ENCODE data around the gene MRPS23. TPM values are rescaled to one million over a fixed set of nuclear protein-coding genes. Genes with fewer than 3 reads are reported as not detected.

MRPS23 gene
- polyA plus RNA-seq, 4 donors = 15.4 to 49.8 (median 25.8) TPM

GRCh38 chr17:57876023-57876865 is 26.4 kb upstream of the MRPS23 start:
- H3K4me1 ChIP-seq (ENCODE audit: control insufficient read depth in 3 of 3, insufficient read depth in 2 of 3, low read depth in 1 of 3, low read length in 2 of 3) = peaks cover 3 to 54% (median 11%) of the 10 kb centered on the region in 3 donors
- peak overlapping the region; percentile 6 to 90 (median 88) for H3K27ac ChIP-seq (ENCODE audit: low read depth in 1 of 3, low read length in 2 of 3)
- H3K9me3 ChIP-seq (ENCODE audit: control insufficient read depth in 2 of 2, insufficient read depth in 1 of 2, low read depth in 1 of 2, low read length in 1 of 2) = no peaks in the 10 kb centered on the region
- no peak overlapping the region for H3K4me3 ChIP-seq (ENCODE audit: low read depth in 1 of 3, low read length in 3 of 3)
- 79 to 89% (median 88%) methylated on average over 15 of the region's 15 CpGs for WGBS, 3 donors
- H3K27me3 ChIP-seq (ENCODE audit: control insufficient read depth in 3 of 3, insufficient read depth in 3 of 3, low read length in 3 of 3) = no peaks in the 10 kb centered on the region
- DNase-seq = no peak
- FAIRE-seq = no peak
- peaks cover 0 to 43% (median 0%) of the 10 kb centered on the region in 3 donors for H3K36me3 ChIP-seq (ENCODE audit: control insufficient read depth in 3 of 3, insufficient read depth in 2 of 3, low read depth in 1 of 3, low read length in 3 of 3)

- FAIRE-seq (no peak), DNase-seq (peak in 1 of 2 donors; percentile 70)
- peak overlapping the region in 2 of 3 donors; percentile 88 to 90 for H3K27ac ChIP-seq (ENCODE audit: low read depth in 1 of 3, low read length in 2 of 3)
- H3K36me3 ChIP-seq (ENCODE audit: control insufficient read depth in 3 of 3, insufficient read depth in 2 of 3, low read depth in 1 of 3, low read length in 3 of 3) = peaks cover 0 to 51% (median 0%) of the 10 kb centered on the region in 3 donors
- no peak overlapping the region for H3K4me3 ChIP-seq (ENCODE audit: low read depth in 1 of 3, low read length in 3 of 3)
- H3K27me3 ChIP-seq (ENCODE audit: control insufficient read depth in 3 of 3, insufficient read depth in 3 of 3, low read length in 3 of 3) = no peaks in the 10 kb centered on the region
- WGBS, 3 donors = 46 to 77% (median 72%) methylated on average over 10 of the region's 10 CpGs
- H3K4me1 ChIP-seq (ENCODE audit: control insufficient read depth in 3 of 3, insufficient read depth in 2 of 3, low read depth in 1 of 3, low read length in 2 of 3) = peaks cover 3 to 52% (median 10%) of the 10 kb centered on the region in 3 donors
- H3K9me3 ChIP-seq (ENCODE audit: control insufficient read depth in 2 of 2, insufficient read depth in 1 of 2, low read depth in 1 of 2, low read length in 1 of 2) = no peaks in the 10 kb centered on the region
These were observed 25.6 kb upstream of the MRPS23 start for GRCh38 chr17:57875290-57876022.

GRCh38 chr17:57874434-57875289 is 24.8 kb upstream of the MRPS23 start:
- Histone ChIP-seq H3K36me3 (ENCODE audit: control insufficient read depth in 3 of 3, insufficient read depth in 2 of 3, low read depth in 1 of 3, low read length in 3 of 3) (peaks cover 0 to 54% (median 0%) of the 10 kb centered on the region in 3 donors), H3K9me3 (ENCODE audit: control insufficient read depth in 2 of 2, insufficient read depth in 1 of 2, low read depth in 1 of 2, low read length in 1 of 2) (no peaks in the 10 kb centered on the region), H3K4me1 (ENCODE audit: control insufficient read depth in 3 of 3, insufficient read depth in 2 of 3, low read depth in 1 of 3, low read length in 2 of 3) (peaks cover 3 to 50% (median 8%) of the 10 kb centered on the region in 3 donors), H3K27me3 (ENCODE audit: control insufficient read depth in 3 of 3, insufficient read depth in 3 of 3, low read length in 3 of 3) (no peaks in the 10 kb centered on the region), H3K27ac (ENCODE audit: low read depth in 1 of 3, low read length in 2 of 3) (peak overlapping the region in 2 of 3 donors; percentile 88 to 90), H3K4me3 (ENCODE audit: low read depth in 1 of 3, low read length in 3 of 3) (no peak overlapping the region)
- DNase-seq = peak in 1 of 2 donors; percentile 48
- FAIRE-seq = no peak
- 42 to 79% (median 61%) methylated on average over 31 to 33 of the region's 33 CpGs for WGBS, 3 donors

- WGBS, 3 donors = 58 to 86% (median 80%) methylated on average over 7 of the region's 7 CpGs
- H3K4me3 ChIP-seq (ENCODE audit: low read depth in 1 of 3, low read length in 3 of 3) = no peak overlapping the region
- no peaks in the 10 kb centered on the region for H3K9me3 ChIP-seq (ENCODE audit: control insufficient read depth in 2 of 2, insufficient read depth in 1 of 2, low read depth in 1 of 2, low read length in 1 of 2)
- H3K27ac ChIP-seq (ENCODE audit: low read depth in 1 of 3, low read length in 2 of 3) = peak overlapping the region in 2 of 3 donors; percentile 68 to 83
- no peaks in the 10 kb centered on the region for H3K27me3 ChIP-seq (ENCODE audit: control insufficient read depth in 3 of 3, insufficient read depth in 3 of 3, low read length in 3 of 3)
- peaks cover 0 to 61% (median 0%) of the 10 kb centered on the region in 3 donors for H3K36me3 ChIP-seq (ENCODE audit: control insufficient read depth in 3 of 3, insufficient read depth in 2 of 3, low read depth in 1 of 3, low read length in 3 of 3)
- DNase-seq = no peak
- no peak for FAIRE-seq
- peaks cover under 1 to 50% (median 10%) of the 10 kb centered on the region in 3 donors for H3K4me1 ChIP-seq (ENCODE audit: control insufficient read depth in 3 of 3, insufficient read depth in 2 of 3, low read depth in 1 of 3, low read length in 2 of 3)
These were observed 24.2 kb upstream of the MRPS23 start for GRCh38 chr17:57874058-57874419.

- peaks cover 0 to 65% (median 0%) of the 10 kb centered on the region in 3 donors for H3K36me3 ChIP-seq (ENCODE audit: control insufficient read depth in 3 of 3, insufficient read depth in 2 of 3, low read depth in 1 of 3, low read length in 3 of 3)
- H3K4me1 ChIP-seq (ENCODE audit: control insufficient read depth in 3 of 3, insufficient read depth in 2 of 3, low read depth in 1 of 3, low read length in 2 of 3) = peaks cover 0 to 53% (median 15%) of the 10 kb centered on the region in 3 donors
- H3K4me3 ChIP-seq (ENCODE audit: low read depth in 1 of 3, low read length in 3 of 3) = no peak overlapping the region
- H3K27ac ChIP-seq (ENCODE audit: low read depth in 1 of 3, low read length in 2 of 3) = peak overlapping the region in 2 of 3 donors; percentile 68 to 83
- WGBS, 3 donors = 81 to 87% (median 84%) methylated on average over 16 of the region's 16 CpGs
- no peaks in the 10 kb centered on the region for H3K27me3 ChIP-seq (ENCODE audit: control insufficient read depth in 3 of 3, insufficient read depth in 3 of 3, low read length in 3 of 3)
- H3K9me3 ChIP-seq (ENCODE audit: control insufficient read depth in 2 of 2, insufficient read depth in 1 of 2, low read depth in 1 of 2, low read length in 1 of 2) = no peaks in the 10 kb centered on the region
- no peak for DNase-seq
- FAIRE-seq = no peak
These were observed 23.6 kb upstream of the MRPS23 start for GRCh38 chr17:57873261-57874057.

GRCh38 chr17:57872536-57872935 is 22.7 kb upstream of the MRPS23 start:
- WGBS, 3 donors = 76 to 88% (median 84%) methylated on average over 14 of the region's 14 CpGs
- H3K36me3 ChIP-seq (ENCODE audit: control insufficient read depth in 3 of 3, insufficient read depth in 2 of 3, low read depth in 1 of 3, low read length in 3 of 3) = peaks cover 0 to 74% (median 0%) of the 10 kb centered on the region in 3 donors
- H3K4me1 ChIP-seq (ENCODE audit: control insufficient read depth in 3 of 3, insufficient read depth in 2 of 3, low read depth in 1 of 3, low read length in 2 of 3) = peaks cover 0 to 61% (median 20%) of the 10 kb centered on the region in 3 donors
- FAIRE-seq (no peak), DNase-seq (no peak)
- H3K27me3 ChIP-seq (ENCODE audit: control insufficient read depth in 3 of 3, insufficient read depth in 3 of 3, low read length in 3 of 3) = no peaks in the 10 kb centered on the region
- H3K9me3 ChIP-seq (ENCODE audit: control insufficient read depth in 2 of 2, insufficient read depth in 1 of 2, low read depth in 1 of 2, low read length in 1 of 2) = no peaks in the 10 kb centered on the region
- H3K27ac ChIP-seq (ENCODE audit: low read depth in 1 of 3, low read length in 2 of 3) = no peak overlapping the region
- no peak overlapping the region for H3K4me3 ChIP-seq (ENCODE audit: low read depth in 1 of 3, low read length in 3 of 3)

GRCh38 chr17:57871863-57872262 is 22.0 kb upstream of the MRPS23 start:
- WGBS, 3 donors = 86 to 96% (median 91%) methylated on average over 8 of the region's 8 CpGs
- H3K27me3 ChIP-seq (ENCODE audit: control insufficient read depth in 3 of 3, insufficient read depth in 3 of 3, low read length in 3 of 3) = no peaks in the 10 kb centered on the region
- H3K9me3 ChIP-seq (ENCODE audit: control insufficient read depth in 2 of 2, insufficient read depth in 1 of 2, low read depth in 1 of 2, low read length in 1 of 2) = no peaks in the 10 kb centered on the region
- FAIRE-seq (no peak), DNase-seq (no peak)
- no peak overlapping the region for H3K27ac ChIP-seq (ENCODE audit: low read depth in 1 of 3, low read length in 2 of 3)
- peaks cover 0 to 77% (median 0%) of the 10 kb centered on the region in 3 donors for H3K36me3 ChIP-seq (ENCODE audit: control insufficient read depth in 3 of 3, insufficient read depth in 2 of 3, low read depth in 1 of 3, low read length in 3 of 3)
- H3K4me3 ChIP-seq (ENCODE audit: low read depth in 1 of 3, low read length in 3 of 3) = no peak overlapping the region
- H3K4me1 ChIP-seq (ENCODE audit: control insufficient read depth in 3 of 3, insufficient read depth in 2 of 3, low read depth in 1 of 3, low read length in 2 of 3) = peaks cover 0 to 63% (median 21%) of the 10 kb centered on the region in 3 donors
